GM12878 (cell line): ENCODE results near the gene UBP1. TPM values are rescaled to one million over a fixed set of nuclear protein-coding genes. Genes with fewer than 3 reads are reported as not detected.

ENCODE experiments used
- ATAC-seq: fragments of 200-7000 bp; cut with Tn5 transposase; 3 replicates; pipeline ENCODE4 v1.9.1; 2020; ENCODE audit warnings: mild to moderate bottlenecking, moderate library complexity
- BruUV-seq: library from RNA; stranded (reverse); fragments of 400-500 nt; replicated peaks from 2 replicates; lab custom pipeline; 2021; lab: Mats Ljungman, UMichigan
- CTCF ChIA-PET: fragments of 300-600 bp; sonication (Branson Sonifier 250); formaldehyde crosslinking; extraction: SDS; loops from one replicate; lab custom pipeline; 2021; ENCODE audit warnings: inconsistent platforms; lab: Yijun Ruan, JAX
- POLR2A ChIA-PET: fragments of 350-600 bp; formaldehyde crosslinking; extraction: SDS; loops from one replicate; lab custom pipeline; 2021; ENCODE audit warnings: inconsistent platforms; lab: Charles Lee
- RAD21 ChIA-PET: fragments of 300-600 bp; sonication (Branson Sonifier 250); formaldehyde crosslinking; loops from one replicate; lab custom pipeline; 2023; ENCODE audit warnings: antibody characterized with exemption; ENCODE audit not compliant: unreplicated experiment; lab: Charles Lee
- SMC1A ChIA-PET: fragments of 300-600 bp; sonication (Branson Sonifier 250); formaldehyde crosslinking; loops from one replicate; lab custom pipeline; 2023; ENCODE audit not compliant: unreplicated experiment, uncharacterized antibody; lab: Charles Lee
- DNase-seq: peaks from one replicate; pipeline ENCODE4 v3.0.0-alpha.2; 2011; ENCODE audit warnings: low read depth, low spot score
- FAIRE-seq: peaks from 3 replicates; lab custom pipeline; 2011; peaks lifted over from hg19 to GRCh38; lab: Jason Lieb, UNC
- H2AFZ ChIP-seq: 2 replicates; pipeline ENCODE4 v1.6.0; 2011; ENCODE audit warnings: low read depth, low read length, control low read depth; ENCODE audit not compliant: control insufficient read depth
- H3K27ac ChIP-seq: 2 replicates; pipeline ENCODE4 v1.5.1; 2011; ENCODE audit warnings: control low read depth; ENCODE audit not compliant: control insufficient read depth, insufficient read depth
- H3K27me3 ChIP-seq, 2 experiments: replicated peaks in 1 of 2; 2 replicates each; pipeline versions ENCODE4 v1.6.0 to v1.6.1; 2011; ENCODE audit warnings: low read length in 1 of 2; ENCODE audit not compliant: control insufficient read depth in 2 of 2, insufficient read depth in 2 of 2
- H3K36me3 ChIP-seq, 2 experiments: 2 replicates each; pipeline ENCODE4 v1.5.1; 2011; ENCODE audit warnings: low read length in 1 of 2; ENCODE audit not compliant: control insufficient read depth in 2 of 2, insufficient read depth in 2 of 2
- H3K4me1 ChIP-seq: 2 replicates; pipeline ENCODE4 v1.6.1; 2011; ENCODE audit warnings: mild to moderate bottlenecking, low read length, moderate library complexity, mixed read lengths; ENCODE audit not compliant: control insufficient read depth, insufficient read depth
- H3K4me2 ChIP-seq: 2 replicates; pipeline ENCODE4 v1.6.0; 2011; ENCODE audit warnings: control low read depth; ENCODE audit not compliant: control insufficient read depth, insufficient read depth
- H3K4me3 ChIP-seq: fragments of 200-600 bp; sonication (generic); 2 replicates; pipeline ENCODE4 v1.5.1; 2016
- H3K79me2 ChIP-seq: 2 replicates; pipeline ENCODE4 v1.6.0; 2011; ENCODE audit warnings: low read length; ENCODE audit not compliant: control insufficient read depth, insufficient read depth
- H3K9ac ChIP-seq: 2 replicates; pipeline ENCODE4 v1.8.0; 2011; ENCODE audit warnings: low read length, control low read depth, mixed read lengths; ENCODE audit not compliant: control insufficient read depth, insufficient read depth
- H3K9me3 ChIP-seq: replicated peaks from 3 replicates; pipeline ENCODE4 v1.5.1; 2011; ENCODE audit warnings: mild to moderate bottlenecking, low read length; ENCODE audit not compliant: control insufficient read depth, insufficient read depth
- H4K20me1 ChIP-seq: 2 replicates; pipeline ENCODE4 v1.6.0; 2011; ENCODE audit not compliant: control insufficient read depth, insufficient read depth
- ATF3 ChIP-seq: IDR thresholded peaks from 2 replicates; pipeline ENCODE4 v1.6.1; 2011; ENCODE audit warnings: low read depth, mild to moderate bottlenecking, low read length, moderate library complexity, borderline replicate concordance; ENCODE audit errors: extremely low read depth
- CBX5 ChIP-seq: sonication (generic); IDR thresholded peaks from 2 replicates; pipeline ENCODE4 v1.6.1; 2016; ENCODE audit warnings: low read depth, moderate library complexity, mild to moderate bottlenecking, inconsistent platforms
- MEF2B ChIP-seq: fragments of 450-650 bp; IDR thresholded peaks from 2 replicates; pipeline ENCODE4 v1.6.1; 2018; ENCODE audit warnings: mild to moderate bottlenecking, moderate library complexity; ENCODE audit not compliant: partially characterized antibody, poor library complexity, severe bottlenecking
- MYC ChIP-seq: IDR thresholded peaks from 2 replicates; pipeline ENCODE4 v1.6.1; 2011; ENCODE audit warnings: mild to moderate bottlenecking, low read length, moderate library complexity, inconsistent platforms; ENCODE audit not compliant: insufficient read depth, insufficient replicate concordance, insufficient read length, severe bottlenecking
- PBX3 ChIP-seq: IDR thresholded peaks from 2 replicates; pipeline ENCODE4 v1.6.1; 2011; ENCODE audit warnings: mild to moderate bottlenecking, low read depth, low read length, moderate library complexity; ENCODE audit not compliant: insufficient replicate concordance
- PML ChIP-seq: IDR thresholded peaks from 2 replicates; pipeline ENCODE4 v1.6.1; 2012; ENCODE audit warnings: low read length, inconsistent platforms
- POLR2A ChIP-seq: IDR thresholded peaks from 2 replicates; pipeline ENCODE4 v1.6.1; 2011; ENCODE audit warnings: low read depth, mild to moderate bottlenecking, low read length
- RCOR1 ChIP-seq: conservative IDR thresholded peaks from 2 replicates; pipeline ENCODE4 v1.6.1; 2012; ENCODE audit warnings: low read depth, low read length, improper control_type of control experiment
- SIX5 ChIP-seq: IDR thresholded peaks from 2 replicates; pipeline ENCODE4 v1.6.1; 2011; ENCODE audit warnings: mild to moderate bottlenecking, low read depth, low read length, moderate library complexity; ENCODE audit not compliant: severe bottlenecking
- SKIL ChIP-seq: fragments of 450-650 bp; IDR thresholded peaks from 2 replicates; pipeline ENCODE4 v1.6.1; 2017; ENCODE audit warnings: mild to moderate bottlenecking, low read depth, inconsistent platforms; ENCODE audit not compliant: poor library complexity, severe bottlenecking
- SP1 ChIP-seq: IDR thresholded peaks from one replicate; pipeline ENCODE4 v1.6.1; 2011; ENCODE audit warnings: low read depth, low read length
- SREBF1 ChIP-seq: IDR thresholded peaks from 2 replicates; pipeline ENCODE4 v1.6.1; 2012; ENCODE audit warnings: mild to moderate bottlenecking, low read length
- SREBF2 ChIP-seq: IDR thresholded peaks from 2 replicates; pipeline ENCODE4 v1.6.1; 2012; ENCODE audit warnings: mild to moderate bottlenecking, low read length
- STAT1 ChIP-seq: fragments of 450-650 bp; conservative IDR thresholded peaks from 2 replicates; pipeline ENCODE4 v1.6.1; 2014; ENCODE audit warnings: antibody characterized with exemption, mild to moderate bottlenecking
- TCF7 ChIP-seq: IDR thresholded peaks from 2 replicates; pipeline ENCODE4 v1.6.1; 2014; ENCODE audit warnings: antibody characterized with exemption, borderline replicate concordance
- ZNF622 ChIP-seq: fragments of 450-650 bp; IDR thresholded peaks from 2 replicates; pipeline ENCODE4 v1.6.1; 2017; ENCODE audit warnings: mild to moderate bottlenecking, inconsistent platforms
- WGBS: methylation state at CpG from one replicate; pipeline ENCODE4 v1.1.6; 2016; ENCODE audit warnings: low lambda C conversion rate; ENCODE audit not compliant: insufficient replicate concordance, insufficient coverage; ENCODE audit errors: missing lambda C conversion rate; 5-methylcytosine and 5-hydroxymethylcytosine counted together
- in situ Hi-C: fragments of 300-500 bp; cut with MboI; formaldehyde crosslinking; loops from 9 replicates; pipeline ENCODE4 v1.14.3; 2018; ENCODE audit warnings: mixed read lengths
- intact Hi-C: fragments of 100-400 bp; cut with micrococcal nuclease; formaldehyde crosslinking; loops from one replicate; pipeline ENCODE4 v1.14.2; 2022; ENCODE audit not compliant: unreplicated experiment
- polyA plus RNA-seq, 11 experiments: library from polyadenylated mRNA; depleted of rRNA in 4 of 11; unstranded in 6 of 11; stranded (reverse) in 5 of 11; fragments of >200 nt; fragmentation: Nextera tagmentation in 4 of 11; fragmentation: Illumina TruSeq in 1 of 11; extraction: Ambion mirVana in 4 of 11; extraction: Trizol in 1 of 11; gene quantifications; 1 replicate in 1 of 11; 2 replicates in 10 of 11; pipeline versions ENCODE4 v1.2.1 to v1.2.3, GENCODE V29; 2011 to 2016; ENCODE audit warnings: inconsistent platforms in 2 of 11, missing spikeins in 2 of 11, low read depth in 1 of 11
- total RNA-seq, 4 experiments: library from RNA; depleted of rRNA in 3 of 4; stranded (reverse); fragments of >200 nt in 3 of 4; fragmentation: Illumina TruSeq in 1 of 4; extraction: Trizol in 1 of 4; gene quantifications; 2 replicates each; pipeline versions ENCODE4 v1.2.1 to v1.2.3, GENCODE V29; 2013 to 2021

Gene UBP1
- total and polyA plus RNA-seq, 10 of the 15 experiments (the other 5 are each of a cell fraction or from before 2014, with no cell fraction given), result 9.3 to 93.6 (median 52.4) TPM

- FAIRE-seq, result no peak
- Histone ChIP-seq H3K27me3 (no peaks in the 10 kb centered on the region), H3K79me2 (no peaks in the 10 kb centered on the region), H3K36me3 (no peaks in the 10 kb centered on the region), H3K27ac (no peak overlapping the region), H3K9me3 (no peaks in the 10 kb centered on the region), H3K4me2 (no peak overlapping the region), H3K9ac (no peak overlapping the region), H3K4me1 (no peaks in the 10 kb centered on the region), H2AFZ (no peak overlapping the region), H4K20me1 (no peaks in the 10 kb centered on the region), H3K4me3 (no peak overlapping the region)
- 78% methylated on average over 3 of the region's 3 CpGs for WGBS
- POLR2A ChIA-PET, result no interaction called here
- CTCF ChIA-PET, result interaction anchor here (0.6 to 1.2 kb wide), 3 partner anchors 23 to 676 kb away, joined by 3 to 4 read pairs (median 3); no protein-coding TSS in a partner anchor
- BruUV-seq, result no TSS peak
- no peak for TF ChIP-seq MEF2B
- TF ChIP-seq TCF7, result no peak
- TF ChIP-seq SREBF1, result no peak
- no peak for TF ChIP-seq STAT1
- TF ChIP-seq SIX5, result no peak
- no peak for TF ChIP-seq SKIL
- no peak for TF ChIP-seq PBX3
- TF ChIP-seq ATF3, result no peak
- TF ChIP-seq POLR2A, result no peak
- no peak for TF ChIP-seq MYC
- no peak for TF ChIP-seq RCOR1
- TF ChIP-seq CBX5, result no peak
- TF ChIP-seq ZNF622, result no peak
- no peak for TF ChIP-seq SP1
- no peak for TF ChIP-seq SREBF2
- no peak for TF ChIP-seq PML
- in situ Hi-C loops (loop anchor here (10.0 kb wide), 1 partner anchor 423 kb away; the partner anchor contains the start of gene CCR4), intact Hi-C loops (no loop called here)
- RAD21 ChIA-PET, result interaction anchor here (1.3 kb wide), 1 partner anchor 247 kb away, joined by 3 read pairs; no protein-coding TSS in a partner anchor
- no peak for DNase-seq
- ATAC-seq, result peak; percentile 17; the same call in 2 of the 3 replicates
- SMC1A ChIA-PET, result interaction anchor here (2.2 kb wide), 1 partner anchor 246 kb away, joined by 7 read pairs; no protein-coding TSS in a partner anchor
Observed at GRCh38 chr3:33377931-33378330, 62.3 kb downstream of the UBP1 start.
